ENCODE data around the gene LRCH1. TPM values are rescaled to one million over a fixed set of nuclear protein-coding genes. Genes with fewer than 3 reads are reported as not detected.

Gene LRCH1
- total and polyA plus RNA-seq, 2 experiments from 2014 or later: 6.0 to 14.6 TPM

DNA sequence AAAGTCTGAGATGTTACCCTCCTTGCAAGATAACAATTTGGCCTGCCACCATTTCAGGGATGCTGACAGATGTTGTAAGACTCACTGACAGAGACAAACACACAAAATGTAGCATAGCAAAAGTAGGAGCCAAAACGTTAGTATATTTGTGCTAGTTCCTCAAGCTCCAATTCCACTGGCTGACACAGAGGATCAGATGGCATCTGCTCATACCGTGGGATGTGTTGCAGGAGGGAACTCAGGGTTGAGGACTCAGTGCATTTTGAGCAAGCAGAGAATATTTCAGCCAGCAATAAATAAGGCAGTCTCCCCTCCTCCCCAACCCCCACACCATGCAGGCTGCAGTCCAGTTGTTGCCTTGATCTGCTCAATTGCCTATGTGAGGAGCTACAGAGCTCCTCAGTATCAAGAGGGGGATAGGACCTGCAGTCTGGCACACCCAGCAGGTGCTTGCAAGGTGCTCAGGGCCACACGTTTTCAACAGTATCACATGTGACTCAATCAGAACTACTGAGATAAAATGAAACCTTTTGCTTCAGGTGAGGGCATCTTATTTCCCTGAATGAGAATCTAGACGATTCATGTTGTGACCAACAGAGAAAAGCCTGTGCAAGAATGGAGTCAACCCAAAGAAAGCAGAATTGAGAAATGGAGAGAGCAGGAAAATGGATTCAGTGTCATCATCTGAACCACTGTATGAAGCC, 23.6 kb upstream of the LRCH1 start:
- TF ChIP-seq, protein P1, sequence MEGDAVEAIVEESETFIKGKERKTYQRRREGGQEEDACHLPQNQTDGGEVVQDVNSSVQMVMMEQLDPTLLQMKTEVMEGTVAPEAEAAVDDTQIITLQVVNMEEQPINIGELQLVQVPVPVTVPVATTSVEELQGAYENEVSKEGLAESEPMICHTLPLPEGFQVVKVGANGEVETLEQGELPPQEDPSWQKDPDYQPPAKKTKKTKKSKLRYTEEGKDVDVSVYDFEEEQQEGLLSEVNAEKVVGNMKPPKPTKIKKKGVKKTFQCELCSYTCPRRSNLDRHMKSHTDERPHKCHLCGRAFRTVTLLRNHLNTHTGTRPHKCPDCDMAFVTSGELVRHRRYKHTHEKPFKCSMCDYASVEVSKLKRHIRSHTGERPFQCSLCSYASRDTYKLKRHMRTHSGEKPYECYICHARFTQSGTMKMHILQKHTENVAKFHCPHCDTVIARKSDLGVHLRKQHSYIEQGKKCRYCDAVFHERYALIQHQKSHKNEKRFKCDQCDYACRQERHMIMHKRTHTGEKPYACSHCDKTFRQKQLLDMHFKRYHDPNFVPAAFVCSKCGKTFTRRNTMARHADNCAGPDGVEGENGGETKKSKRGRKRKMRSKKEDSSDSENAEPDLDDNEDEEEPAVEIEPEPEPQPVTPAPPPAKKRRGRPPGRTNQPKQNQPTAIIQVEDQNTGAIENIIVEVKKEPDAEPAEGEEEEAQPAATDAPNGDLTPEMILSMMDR (IDR thresholded peaks at IDR 0.05; ENCODE audit: low read depth, low read length): no peak
- Histone ChIP-seq H3K27me3 (no peaks in the 10 kb centered on the region), H3K36me3 (no peaks in the 10 kb centered on the region), H3K9me3 (ENCODE audit: low read depth) (no peaks in the 10 kb centered on the region), H3K4me3 (no peak overlapping the region), H3K4me1 (ENCODE audit: low read depth) (peaks cover 11% of the 10 kb centered on the region), H3K27ac (no peak overlapping the region)
- no peak for DNase-seq (ENCODE audit: low read depth in 1 of 2, low spot score in 1 of 2)

DNA sequence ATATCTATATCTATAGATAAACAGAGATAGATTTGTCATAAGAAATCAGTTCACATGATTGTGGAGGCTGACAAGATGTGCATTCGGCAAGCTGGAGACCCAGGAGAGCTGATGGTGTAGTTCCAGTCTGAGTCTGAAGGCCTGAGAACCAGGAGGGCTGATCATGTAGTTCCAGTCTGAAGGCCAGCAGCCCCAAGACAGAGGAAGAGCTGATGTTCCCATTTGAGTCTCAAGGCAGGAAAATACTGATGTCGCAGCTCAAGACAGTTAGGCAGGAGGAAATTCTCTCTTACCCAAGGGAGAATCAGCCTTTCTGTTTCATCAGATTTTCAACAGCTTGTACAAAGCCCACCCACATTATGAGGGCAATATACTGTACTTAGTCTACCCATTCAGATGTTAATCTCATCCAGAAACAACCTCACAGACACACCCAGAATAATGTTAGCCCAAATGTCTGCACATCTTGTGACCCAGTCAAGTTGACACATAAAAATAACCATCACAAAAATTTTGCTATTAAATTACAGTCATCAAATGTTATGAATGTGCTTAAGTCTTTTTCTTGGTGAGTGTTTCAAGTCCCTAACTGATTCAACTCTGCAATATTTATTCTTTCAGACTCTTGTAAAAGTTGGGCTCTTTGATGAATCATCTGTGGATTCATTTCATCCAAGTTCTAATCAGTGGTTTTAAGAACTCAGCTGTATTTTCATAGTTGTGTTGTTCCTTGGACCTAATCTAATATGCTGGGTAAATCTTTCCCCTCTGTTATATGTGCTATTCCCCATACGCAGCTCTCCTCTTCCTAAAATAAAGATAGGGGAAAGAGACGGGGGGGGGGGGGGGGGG, 22.7 kb upstream of the LRCH1 start:
- Histone ChIP-seq H3K4me3 (no peak overlapping the region), H3K9me3 (ENCODE audit: low read depth) (no peaks in the 10 kb centered on the region), H3K27ac (no peak overlapping the region), H3K27me3 (no peaks in the 10 kb centered on the region), H3K4me1 (ENCODE audit: low read depth) (peaks cover 11% of the 10 kb centered on the region), H3K36me3 (no peaks in the 10 kb centered on the region)
- TF ChIP-seq, protein P1 (IDR thresholded peaks at IDR 0.05; ENCODE audit: low read depth, low read length): no peak
- DNase-seq (ENCODE audit: low read depth in 1 of 2, low spot score in 1 of 2): peak in 1 of 2 donors; percentile 56

DNA sequence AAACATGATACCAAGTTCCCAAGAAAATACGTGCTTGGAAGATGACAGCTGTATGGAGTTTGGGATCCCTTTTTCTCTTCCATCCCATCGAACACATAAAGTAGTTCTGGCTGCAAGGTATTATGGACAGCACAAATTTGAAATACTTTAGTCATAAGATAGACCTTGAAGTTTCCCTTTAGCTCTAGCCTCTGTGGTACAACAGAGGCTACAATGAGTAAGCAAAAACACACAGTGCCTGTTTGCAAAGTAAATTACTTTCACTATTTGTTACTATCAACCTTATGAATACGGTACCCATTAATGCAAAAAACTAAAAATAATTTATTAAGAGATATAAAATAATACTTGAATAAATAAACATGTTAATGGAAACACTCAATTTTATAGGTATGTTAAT, 21.0 kb upstream of the LRCH1 start:
- Histone ChIP-seq H3K27me3 (no peaks in the 10 kb centered on the region), H3K36me3 (no peaks in the 10 kb centered on the region), H3K4me1 (ENCODE audit: low read depth) (peaks cover 5% of the 10 kb centered on the region), H3K4me3 (no peak overlapping the region), H3K27ac (no peak overlapping the region), H3K9me3 (ENCODE audit: low read depth) (no peaks in the 10 kb centered on the region)
- no peak for DNase-seq (ENCODE audit: low read depth in 1 of 2, low spot score in 1 of 2)
- TF ChIP-seq, protein P1 (IDR thresholded peaks at IDR 0.05; ENCODE audit: low read depth, low read length): no peak

DNA sequence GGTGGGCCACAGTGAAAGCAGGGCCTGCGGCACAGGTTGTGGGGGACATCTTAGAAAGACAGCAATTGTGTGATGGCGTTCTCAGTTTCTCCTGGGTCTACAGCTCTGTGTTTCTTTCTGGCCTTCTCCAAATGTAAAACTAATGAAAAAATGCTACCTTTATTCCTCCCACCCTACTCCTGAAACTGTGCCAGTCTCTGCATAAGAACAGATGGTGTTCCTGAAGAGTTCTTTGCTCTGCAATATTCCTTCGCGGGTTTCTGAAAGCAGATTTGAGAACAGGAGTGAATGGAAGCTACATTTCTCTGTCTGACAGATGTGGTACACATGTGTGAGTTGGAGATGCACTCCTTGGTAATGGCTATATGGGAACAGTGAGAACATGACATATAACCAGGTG, 18.0 kb upstream of the LRCH1 start:
- no peak overlapping the region for H3K27ac ChIP-seq
- H3K36me3 ChIP-seq: no peaks in the 10 kb centered on the region
- TF ChIP-seq, protein P1 (IDR thresholded peaks at IDR 0.05; ENCODE audit: low read depth, low read length): no peak
- no peaks in the 10 kb centered on the region for H3K4me1 ChIP-seq (ENCODE audit: low read depth)
- no peaks in the 10 kb centered on the region for H3K27me3 ChIP-seq
- H3K9me3 ChIP-seq (ENCODE audit: low read depth): no peaks in the 10 kb centered on the region
- H3K4me3 ChIP-seq: no peak overlapping the region
- no peak for DNase-seq (ENCODE audit: low read depth in 1 of 2, low spot score in 1 of 2)

DNA sequence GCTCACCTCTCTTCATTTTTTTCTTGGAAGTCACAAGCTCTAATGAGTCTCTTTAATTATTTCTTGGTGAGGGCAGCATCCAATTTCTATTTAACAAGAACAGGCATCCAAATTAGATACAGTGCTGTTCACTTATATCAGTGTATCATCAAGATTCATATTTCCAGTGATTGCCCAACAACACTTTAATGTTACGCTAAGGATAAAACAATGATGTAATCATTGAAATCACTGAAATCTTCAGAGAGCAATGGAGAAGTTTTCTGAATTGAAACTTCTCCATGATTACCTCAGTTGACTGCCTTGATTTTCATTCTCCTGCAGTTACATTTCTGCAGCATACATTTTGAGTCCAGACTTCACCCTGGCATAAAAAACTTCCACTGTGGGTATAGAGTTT, 17.1 kb upstream of the LRCH1 start:
- no peak overlapping the region for H3K4me3 ChIP-seq
- no peaks in the 10 kb centered on the region for H3K27me3 ChIP-seq
- DNase-seq (ENCODE audit: low read depth in 1 of 2, low spot score in 1 of 2): no peak
- no peaks in the 10 kb centered on the region for H3K4me1 ChIP-seq (ENCODE audit: low read depth)
- TF ChIP-seq, protein P1 (IDR thresholded peaks at IDR 0.05; ENCODE audit: low read depth, low read length): no peak
- no peak overlapping the region for H3K27ac ChIP-seq
- H3K9me3 ChIP-seq (ENCODE audit: low read depth): no peaks in the 10 kb centered on the region
- no peaks in the 10 kb centered on the region for H3K36me3 ChIP-seq

Measured in cardiac muscle cell (in vitro differentiated cells and primary cell).